ENCODE data around the gene B3GLCT. TPM values are rescaled to one million over a fixed set of nuclear protein-coding genes. Genes with fewer than 3 reads are reported as not detected.

The B3GLCT gene
- total RNA-seq, 1 experiment from 2014 or later, result 3.9 TPM

DNA sequence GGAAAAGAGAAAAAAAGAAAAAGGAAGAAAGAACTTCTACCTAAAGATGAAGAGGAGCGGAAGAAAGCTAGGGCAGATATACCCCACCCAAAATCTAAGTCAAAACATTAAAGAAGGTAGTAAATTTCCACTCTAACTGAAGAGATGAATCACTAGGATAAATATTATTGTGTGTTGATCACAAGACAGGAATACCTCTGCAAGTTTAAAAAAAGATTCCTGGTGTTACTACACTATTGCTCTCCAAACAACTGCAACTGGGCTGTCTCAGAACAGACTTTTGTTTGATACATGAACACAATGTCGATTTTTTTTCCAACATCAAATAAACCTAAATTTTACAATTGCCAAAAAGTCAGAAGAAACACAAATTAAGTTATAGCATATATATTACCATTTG lies 44.8 kb upstream of the B3GLCT start:
- Histone ChIP-seq H3K4me1 (ENCODE audit: control insufficient read depth in 1 of 2, insufficient read depth in 2 of 2, low read length in 2 of 2) (peaks cover 6 to 8% of the 10 kb centered on the region in 2 experiments), H3K27ac (ENCODE audit: low read depth, low read length) (no peak overlapping the region), H3K79me2 (ENCODE audit: insufficient read depth, low read length) (peaks cover 100% of the 10 kb centered on the region), H3K4me2 (ENCODE audit: low read length) (no peak overlapping the region), H3K27me3 (ENCODE audit: insufficient read depth, low read length) (no peaks in the 10 kb centered on the region), H2AFZ (ENCODE audit: low read depth, low read length, poor library complexity, severe bottlenecking) (no peak overlapping the region), H4K20me1 (ENCODE audit: insufficient read depth) (peaks cover 15% of the 10 kb centered on the region; the same call in 1 of the 2 replicates), H3K9ac (ENCODE audit: low read length) (no peak overlapping the region), H3K9me3 (ENCODE audit: control insufficient read depth in 1 of 2, insufficient read depth in 1 of 2, low read depth in 1 of 2, low read length in 2 of 2) (no peaks in the 10 kb centered on the region), H3K9me2 (ENCODE audit: insufficient read depth) (no peaks in the 10 kb centered on the region), H3K36me3 (ENCODE audit: control insufficient read depth in 1 of 2, insufficient read depth in 2 of 2, low read length in 2 of 2) (peaks cover 66 to 86% of the 10 kb centered on the region in 2 experiments), H3K4me3 (replicated peaks in 1 of 2; ENCODE audit: low read depth in 1 of 2, low read length in 2 of 2) (no peak overlapping the region)
- ChIA-PET RAD21 (ENCODE audit: low non-redundant PET in 1 of 2, low total read pairs in 2 of 2, uncharacterized antibody in 2 of 2, unreplicated experiment in 2 of 2) (no interaction called here), CTCF (no interaction called here), POLR2A (no interaction called here)
- intact Hi-C loops (cut with micrococcal nuclease), result no loop called here
- DNase-seq (ENCODE audit: low read depth, low spot score) (no peak), ATAC-seq (no peak)
- TF ChIP-seq, protein P1, sequence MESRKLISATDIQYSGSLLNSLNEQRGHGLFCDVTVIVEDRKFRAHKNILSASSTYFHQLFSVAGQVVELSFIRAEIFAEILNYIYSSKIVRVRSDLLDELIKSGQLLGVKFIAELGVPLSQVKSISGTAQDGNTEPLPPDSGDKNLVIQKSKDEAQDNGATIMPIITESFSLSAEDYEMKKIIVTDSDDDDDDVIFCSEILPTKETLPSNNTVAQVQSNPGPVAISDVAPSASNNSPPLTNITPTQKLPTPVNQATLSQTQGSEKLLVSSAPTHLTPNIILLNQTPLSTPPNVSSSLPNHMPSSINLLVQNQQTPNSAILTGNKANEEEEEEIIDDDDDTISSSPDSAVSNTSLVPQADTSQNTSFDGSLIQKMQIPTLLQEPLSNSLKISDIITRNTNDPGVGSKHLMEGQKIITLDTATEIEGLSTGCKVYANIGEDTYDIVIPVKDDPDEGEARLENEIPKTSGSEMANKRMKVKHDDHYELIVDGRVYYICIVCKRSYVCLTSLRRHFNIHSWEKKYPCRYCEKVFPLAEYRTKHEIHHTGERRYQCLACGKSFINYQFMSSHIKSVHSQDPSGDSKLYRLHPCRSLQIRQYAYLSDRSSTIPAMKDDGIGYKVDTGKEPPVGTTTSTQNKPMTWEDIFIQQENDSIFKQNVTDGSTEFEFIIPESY (IDR thresholded peaks at IDR 0.05; ENCODE audit: extremely low read depth, insufficient replicate concordance, low read length), result no peak
- TF ChIP-seq, protein P2, sequence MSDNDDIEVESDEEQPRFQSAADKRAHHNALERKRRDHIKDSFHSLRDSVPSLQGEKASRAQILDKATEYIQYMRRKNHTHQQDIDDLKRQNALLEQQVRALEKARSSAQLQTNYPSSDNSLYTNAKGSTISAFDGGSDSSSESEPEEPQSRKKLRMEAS (IDR thresholded peaks at IDR 0.05), result no peak
- no peak for TF ChIP-seq YY1 (IDR thresholded peaks at IDR 0.05; ENCODE audit: extremely low read depth, insufficient replicate concordance, low read depth, low read length)
- no peak for TF ChIP-seq ZNF274 (IDR thresholded peaks at IDR 0.05; ENCODE audit: low read depth, low read length)
- TF ChIP-seq SIN3A (IDR thresholded peaks at IDR 0.05; ENCODE audit: low read depth), result no peak
- TF ChIP-seq JUND (IDR thresholded peaks at IDR 0.05), result no peak
- no peak for TF ChIP-seq ZFX (IDR thresholded peaks at IDR 0.05)
- no peak for TF ChIP-seq RAD21 (IDR thresholded peaks at IDR 0.05; ENCODE audit: low read depth)
- TF ChIP-seq, protein P3, sequence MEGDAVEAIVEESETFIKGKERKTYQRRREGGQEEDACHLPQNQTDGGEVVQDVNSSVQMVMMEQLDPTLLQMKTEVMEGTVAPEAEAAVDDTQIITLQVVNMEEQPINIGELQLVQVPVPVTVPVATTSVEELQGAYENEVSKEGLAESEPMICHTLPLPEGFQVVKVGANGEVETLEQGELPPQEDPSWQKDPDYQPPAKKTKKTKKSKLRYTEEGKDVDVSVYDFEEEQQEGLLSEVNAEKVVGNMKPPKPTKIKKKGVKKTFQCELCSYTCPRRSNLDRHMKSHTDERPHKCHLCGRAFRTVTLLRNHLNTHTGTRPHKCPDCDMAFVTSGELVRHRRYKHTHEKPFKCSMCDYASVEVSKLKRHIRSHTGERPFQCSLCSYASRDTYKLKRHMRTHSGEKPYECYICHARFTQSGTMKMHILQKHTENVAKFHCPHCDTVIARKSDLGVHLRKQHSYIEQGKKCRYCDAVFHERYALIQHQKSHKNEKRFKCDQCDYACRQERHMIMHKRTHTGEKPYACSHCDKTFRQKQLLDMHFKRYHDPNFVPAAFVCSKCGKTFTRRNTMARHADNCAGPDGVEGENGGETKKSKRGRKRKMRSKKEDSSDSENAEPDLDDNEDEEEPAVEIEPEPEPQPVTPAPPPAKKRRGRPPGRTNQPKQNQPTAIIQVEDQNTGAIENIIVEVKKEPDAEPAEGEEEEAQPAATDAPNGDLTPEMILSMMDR (IDR thresholded peaks at IDR 0.05 in 2 of 3, conservative IDR thresholded peaks at IDR 0.05 in 1 of 3; ENCODE audit: borderline replicate concordance in 1 of 3, insufficient read depth in 1 of 3, low read depth in 2 of 3, low read length in 2 of 3), result no peak
- TF ChIP-seq SP1 (IDR thresholded peaks at IDR 0.05; ENCODE audit: low read depth), result no peak
- TF ChIP-seq FOSL1 (IDR thresholded peaks at IDR 0.05; ENCODE audit: low read depth), result no peak
- no peak for TF ChIP-seq CEBPB (IDR thresholded peaks at IDR 0.05; ENCODE audit: low read depth)
- no peak for TF ChIP-seq ELF1 (IDR thresholded peaks at IDR 0.05; ENCODE audit: borderline replicate concordance, low read depth)
- BruUV-seq (replicated peaks), result no TSS peak

Data from HCT116 (cell line).